Posterior cingulate gyrus (tissue), 11 donors: Measurements from ENCODE around the gene MRPL21.

Experiments used
- DNase-seq, 10 donors: peaks; one replicate each; pipeline versions ENCODE4 v3.0.0 to v3.0.0-alpha.2; 2020 to 2021; ENCODE audit warnings: mixed read lengths in 3 of 10
- intact Hi-C: fragments of 100-400 bp; cut with DNase I; formaldehyde crosslinking; loops from one replicate; pipeline ENCODE4 v1.15.1; 2023

Gene MRPL21

DNA sequence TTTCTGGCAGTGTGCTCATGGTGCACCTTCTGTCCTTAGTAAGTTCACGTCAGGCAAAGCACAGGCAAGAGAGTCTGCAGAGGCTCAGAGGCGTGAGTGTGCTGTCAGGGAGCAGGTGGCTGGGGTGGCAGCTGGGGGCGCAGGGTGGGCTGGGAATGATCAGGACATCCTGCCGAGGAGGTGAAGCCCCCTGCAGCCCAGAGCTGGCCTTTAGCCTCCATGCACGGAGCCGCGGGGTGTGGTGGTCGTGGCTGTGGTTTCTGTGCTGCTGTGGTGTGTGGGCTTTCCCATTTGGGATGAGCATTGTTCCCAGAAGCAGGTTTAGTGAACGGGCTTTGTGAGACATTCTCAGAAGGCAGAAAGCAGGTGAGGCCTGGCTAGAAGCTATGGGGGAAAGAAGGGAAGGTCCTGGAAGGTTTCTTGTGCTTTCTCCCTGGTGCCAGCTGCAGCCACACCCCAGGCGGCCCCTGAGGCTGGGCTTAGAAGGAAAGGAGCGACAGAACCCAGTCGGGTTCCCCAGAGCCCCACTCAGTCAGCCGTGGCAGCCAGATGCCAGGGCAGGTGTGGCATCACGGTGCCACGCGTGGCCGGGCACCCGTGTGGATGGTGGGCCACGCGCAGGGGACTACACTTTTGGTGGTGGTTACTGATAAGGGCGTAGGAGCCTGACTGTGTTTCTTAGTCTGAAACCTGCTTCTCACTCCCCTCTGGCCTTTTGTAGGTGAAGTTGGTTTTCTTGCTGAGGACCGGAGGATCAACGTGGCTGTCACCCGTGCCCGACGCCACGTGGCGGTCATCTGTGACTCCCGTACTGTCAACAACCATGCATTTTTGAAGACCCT lies 32.1 kb upstream of the MRPL21 start:
- intact Hi-C loops = no loop called here
- DNase-seq = peak in 2 of 10 donors; percentile 45 to 50

DNA sequence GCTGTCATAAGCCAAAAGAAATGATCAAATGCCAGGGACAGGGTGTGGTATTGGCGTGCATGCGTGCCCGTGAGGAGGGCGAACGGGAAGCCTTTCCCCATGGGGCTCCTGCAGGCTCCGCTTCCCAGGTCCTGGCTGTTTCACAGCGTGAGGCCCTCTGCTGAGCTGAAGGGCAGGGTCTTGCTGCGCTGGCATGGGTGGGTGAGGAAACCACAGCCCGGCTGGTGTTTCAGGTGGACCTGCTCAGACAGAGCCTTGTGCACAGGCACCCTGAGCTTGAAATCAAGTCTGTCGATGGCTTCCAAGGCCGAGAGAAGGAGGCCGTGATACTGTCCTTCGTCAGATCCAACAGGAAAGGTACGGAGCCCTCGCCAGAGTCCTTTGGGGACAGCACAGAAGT lies 31.4 kb upstream of the MRPL21 start:
- intact Hi-C loops = no loop called here
- peak in 2 of 10 donors; percentile 44 to 81 for DNase-seq

DNA sequence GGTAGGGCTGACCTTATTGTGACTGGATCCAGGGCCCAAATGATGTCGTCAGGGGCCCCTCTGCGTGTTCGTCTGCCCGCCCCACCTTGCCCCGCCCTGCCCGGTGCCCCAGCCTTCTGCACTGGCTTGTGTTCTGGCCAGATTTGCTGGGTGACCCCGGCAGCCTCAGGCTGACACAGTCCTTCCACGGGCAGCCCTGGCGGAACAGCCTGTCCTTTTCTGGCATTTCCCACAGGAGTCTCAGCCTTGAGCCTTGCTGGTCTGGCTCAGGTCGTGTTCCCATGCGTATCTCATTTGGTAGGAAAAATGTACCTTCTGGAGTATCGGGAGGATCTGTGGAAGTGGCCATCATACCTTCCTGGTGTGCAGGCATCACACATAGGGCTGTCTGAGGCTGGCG lies 31.0 kb upstream of the MRPL21 start:
- DNase-seq = peak in 2 of 10 donors; percentile 57 to 59
- intact Hi-C loops = no loop called here

- intact Hi-C loops = no loop called here
- DNase-seq = peak in 2 of 10 donors; percentile 54 to 66
These were observed 30.7 kb upstream of the MRPL21 start for GRCh38 chr11:68934321-68934645.

GRCh38 chr11:68933605-68934320 lies 30.1 kb upstream of the MRPL21 start:
- DNase-seq = peak in 1 of 10 donors; percentile 54
- intact Hi-C loops = no loop called here

- peak in 2 of 10 donors; percentile 68 to 73 for DNase-seq
- intact Hi-C loops = no loop called here
These were observed 29.4 kb upstream of the MRPL21 start for GRCh38 chr11:68932933-68933577.

DNA sequence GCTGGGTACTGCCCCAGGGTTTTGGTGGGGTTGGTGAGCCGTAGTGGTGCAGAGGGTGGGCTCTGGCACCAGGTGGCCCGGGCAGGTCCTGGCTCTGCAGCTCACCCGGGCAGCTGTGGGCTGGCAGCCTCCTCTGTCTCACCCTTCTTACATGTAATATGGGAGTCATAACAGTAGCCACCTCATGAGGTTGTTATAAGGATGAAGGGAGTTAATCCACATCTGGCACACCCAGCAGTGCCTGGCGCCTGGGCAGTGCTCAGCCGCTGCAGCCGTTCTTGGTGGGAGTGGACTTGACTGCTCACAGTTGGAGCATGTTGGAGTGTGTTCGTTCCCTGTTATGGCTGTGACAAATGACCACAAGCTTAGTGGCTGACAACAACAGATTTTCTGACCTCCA lies 28.7 kb upstream of the MRPL21 start:
- intact Hi-C loops = no loop called here
- DNase-seq = peak in 2 of 10 donors; percentile 32 to 48

- DNase-seq = peak in 2 of 10 donors; percentile 20 to 34
- intact Hi-C loops = no loop called here
These were observed 28.3 kb upstream of the MRPL21 start for GRCh38 chr11:68931911-68932310.

- DNase-seq = peak in 2 of 10 donors; percentile 71 to 82
- intact Hi-C loops = no loop called here
These were observed 27.6 kb upstream of the MRPL21 start for GRCh38 chr11:68930991-68931855.

GRCh38 chr11:68929706-68930570 lies 26.3 kb upstream of the MRPL21 start:
- peak in 2 of 10 donors; percentile 61 to 71 for DNase-seq
- intact Hi-C loops = no loop called here

DNA sequence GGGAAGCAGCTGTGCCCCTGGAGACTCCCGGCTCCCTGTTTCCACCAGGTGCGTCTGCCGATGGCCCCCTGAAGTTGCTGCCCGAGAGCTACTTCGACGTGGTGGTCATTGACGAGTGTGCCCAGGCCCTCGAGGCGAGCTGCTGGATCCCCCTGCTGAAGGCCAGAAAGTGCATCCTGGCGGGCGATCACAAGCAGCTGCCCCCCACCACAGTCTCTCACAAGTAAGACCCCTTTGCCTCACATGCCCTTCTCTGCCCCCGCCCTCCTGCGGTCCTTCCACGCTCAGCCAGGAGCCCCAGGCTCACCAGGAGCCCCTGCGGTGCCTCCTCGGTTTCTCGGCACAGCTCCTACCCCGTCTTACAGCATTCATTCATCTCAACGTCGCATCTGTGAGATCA lies 25.5 kb upstream of the MRPL21 start:
- intact Hi-C loops = no loop called here
- peak in 2 of 10 donors; percentile 52 to 56 for DNase-seq

DNA sequence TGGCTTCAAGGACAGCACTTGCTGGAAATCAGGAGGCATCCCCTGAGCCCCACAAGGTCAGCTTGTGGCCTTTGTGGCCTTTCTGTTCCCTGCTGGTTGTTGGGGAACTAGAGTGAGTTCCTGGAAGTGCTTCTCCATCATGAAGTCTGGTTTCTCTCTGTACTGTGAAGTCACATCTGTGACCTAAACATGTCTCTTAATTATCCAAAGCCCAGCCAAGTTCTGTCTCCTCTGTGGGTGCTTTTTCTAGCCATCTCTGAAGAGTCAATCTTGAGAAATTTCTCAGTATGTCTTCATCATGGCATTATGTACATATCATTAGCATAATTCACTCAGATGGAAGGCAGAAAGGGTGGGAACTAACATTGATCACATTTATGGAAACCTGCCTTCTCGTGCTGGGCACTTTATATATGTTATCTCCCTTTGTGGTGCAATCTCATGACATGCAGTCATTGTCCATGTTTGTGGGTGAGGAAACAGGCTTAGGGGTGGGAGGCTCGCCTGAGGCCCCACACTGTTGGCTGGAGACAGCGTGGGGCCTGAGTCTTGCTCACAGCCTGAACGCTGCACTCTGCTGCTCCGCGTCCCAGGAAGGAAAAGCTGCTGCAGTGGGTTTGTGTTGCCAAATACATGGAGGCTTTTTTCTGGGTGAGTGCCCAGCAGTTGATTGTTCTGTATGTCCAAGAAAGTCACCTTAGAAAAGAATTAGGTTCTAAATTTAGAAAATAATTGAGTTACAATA lies 24.7 kb upstream of the MRPL21 start:
- DNase-seq = peak in 2 of 10 donors; percentile 36 to 76
- intact Hi-C loops = no loop called here

- peak in 3 of 10 donors; percentile 22 to 59 (median 23) for DNase-seq
- intact Hi-C loops = no loop called here
These were observed 23.9 kb upstream of the MRPL21 start for GRCh38 chr11:68927280-68928135.

GRCh38 chr11:68925611-68926010 lies 22.0 kb upstream of the MRPL21 start:
- intact Hi-C loops = no loop called here
- DNase-seq = no peak

DNA sequence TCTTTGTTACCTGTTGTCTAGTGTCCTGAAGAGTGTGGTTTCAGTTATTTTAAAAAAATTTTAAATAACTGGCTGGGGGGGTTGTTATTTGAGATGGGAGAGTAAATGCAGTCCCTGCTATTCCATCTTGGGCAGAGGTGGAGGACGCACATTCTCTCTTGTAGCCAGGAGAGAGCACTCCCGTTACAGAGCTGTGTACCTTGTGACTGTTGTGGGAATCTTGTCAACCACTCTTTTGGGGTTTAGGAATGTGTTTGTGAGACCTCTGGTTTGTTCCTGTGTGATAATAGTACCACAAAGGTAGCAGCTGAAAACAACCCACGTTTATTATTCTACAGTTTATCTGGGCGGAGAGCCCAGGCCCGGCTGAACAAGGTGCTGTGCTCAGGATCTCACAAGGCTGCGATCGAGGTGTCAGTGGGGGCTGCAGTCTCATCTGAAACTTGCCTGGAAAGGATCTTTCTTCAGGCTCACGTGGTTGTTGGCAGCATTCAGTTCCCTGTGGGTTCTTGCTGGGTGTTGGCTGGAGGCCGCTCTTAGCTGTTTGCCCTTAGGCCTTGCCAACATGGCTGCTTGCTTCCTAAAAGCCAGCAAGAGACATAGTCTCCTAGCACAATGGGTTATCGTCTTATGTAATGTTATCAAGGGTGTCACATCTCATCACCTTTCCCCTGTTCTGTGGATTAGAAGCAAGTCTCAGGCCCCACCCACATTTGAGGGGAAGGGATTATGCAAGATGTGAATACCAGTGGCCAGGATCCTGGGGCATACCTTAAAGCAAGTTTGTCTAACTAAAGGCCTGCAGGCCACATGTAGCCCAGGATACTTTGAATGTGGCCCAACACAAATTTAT lies 20.7 kb upstream of the MRPL21 start:
- peak in 1 of 10 donors; percentile 32 for DNase-seq
- intact Hi-C loops = no loop called here

DNA sequence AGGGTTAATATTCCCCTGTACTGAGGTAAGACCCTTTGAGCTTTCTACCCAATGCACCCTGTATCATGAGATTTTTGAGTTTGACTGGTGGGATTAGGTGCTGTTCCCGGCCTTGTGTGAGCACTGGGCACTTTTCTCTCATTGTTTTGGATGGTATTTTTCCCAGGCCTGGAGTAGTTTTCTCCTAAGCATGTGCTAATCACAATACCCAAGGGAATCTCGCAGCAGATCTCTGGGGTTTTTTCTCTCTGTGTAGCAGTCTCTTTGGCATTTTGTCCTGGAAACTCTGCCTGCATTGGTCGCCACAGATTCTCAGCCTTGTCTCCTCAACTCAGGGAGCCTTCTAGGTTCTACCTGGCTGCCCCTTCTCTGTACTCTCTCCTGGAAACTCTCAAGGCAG lies 20.0 kb upstream of the MRPL21 start:
- intact Hi-C loops = no loop called here

GRCh38 chr11:68916439-68916838 lies 12.8 kb upstream of the MRPL21 start:
- DNase-seq = peak in 3 of 10 donors; percentile 18 to 57 (median 37)
- intact Hi-C loops = no loop called here

More for the DNA sequence above, 20.0 kb upstream of the MRPL21 start:
- DNase-seq = peak in 1 of 10 donors; percentile 9
